Prostate gland (tissue), 2 donors: Measurements from ENCODE around the gene DPH1.

Source experiments
- POLR2A ChIP-seq: fragments of 450-650 bp; IDR thresholded peaks from one replicate; pipeline ENCODE4 v1.6.1; 2016; ENCODE audit warnings: antibody characterized with exemption, mild to moderate bottlenecking
- POLR2AphosphoS5 ChIP-seq: sonication (generic); formaldehyde crosslinking; IDR thresholded peaks from one replicate; pipeline ENCODE4 v1.6.1; 2017; ENCODE audit warnings: antibody characterized with exemption
- TF ChIP-seq, protein P1 (sequence below), 4 experiments: fragments of 200-600 bp in 2 of 4; fragments of 450-650 bp in 2 of 4; sonication (generic) in 2 of 4; IDR thresholded peaks; 1 replicate in 3 of 4; 2 replicates in 1 of 4; pipeline ENCODE4 v1.5.1; 2016 to 2019; ENCODE audit warnings: antibody characterized with exemption in 4 of 4, mild to moderate bottlenecking in 2 of 4, moderate library complexity in 2 of 4

DNA sequence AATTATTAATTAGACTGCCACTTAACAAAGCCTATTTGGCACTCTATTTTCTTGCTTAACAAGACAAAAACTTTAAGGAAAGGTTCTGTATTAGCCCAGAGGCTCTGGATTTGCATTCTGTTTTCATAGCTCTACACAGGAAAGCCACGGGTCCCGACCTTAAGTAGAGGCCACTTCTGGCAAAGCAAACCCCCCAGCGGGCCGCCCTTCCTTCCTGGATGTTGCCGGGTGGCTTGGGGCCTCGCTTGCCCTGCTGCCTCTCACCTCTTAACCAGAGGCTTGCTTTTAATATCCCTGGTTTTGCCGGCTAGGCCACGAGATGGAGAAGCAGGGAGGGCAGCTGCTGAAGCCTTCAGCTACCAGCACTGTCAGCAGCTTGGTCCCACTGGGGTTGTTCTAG is 9.2 kb upstream of the DPH1 start:
- TF ChIP-seq, protein P1, sequence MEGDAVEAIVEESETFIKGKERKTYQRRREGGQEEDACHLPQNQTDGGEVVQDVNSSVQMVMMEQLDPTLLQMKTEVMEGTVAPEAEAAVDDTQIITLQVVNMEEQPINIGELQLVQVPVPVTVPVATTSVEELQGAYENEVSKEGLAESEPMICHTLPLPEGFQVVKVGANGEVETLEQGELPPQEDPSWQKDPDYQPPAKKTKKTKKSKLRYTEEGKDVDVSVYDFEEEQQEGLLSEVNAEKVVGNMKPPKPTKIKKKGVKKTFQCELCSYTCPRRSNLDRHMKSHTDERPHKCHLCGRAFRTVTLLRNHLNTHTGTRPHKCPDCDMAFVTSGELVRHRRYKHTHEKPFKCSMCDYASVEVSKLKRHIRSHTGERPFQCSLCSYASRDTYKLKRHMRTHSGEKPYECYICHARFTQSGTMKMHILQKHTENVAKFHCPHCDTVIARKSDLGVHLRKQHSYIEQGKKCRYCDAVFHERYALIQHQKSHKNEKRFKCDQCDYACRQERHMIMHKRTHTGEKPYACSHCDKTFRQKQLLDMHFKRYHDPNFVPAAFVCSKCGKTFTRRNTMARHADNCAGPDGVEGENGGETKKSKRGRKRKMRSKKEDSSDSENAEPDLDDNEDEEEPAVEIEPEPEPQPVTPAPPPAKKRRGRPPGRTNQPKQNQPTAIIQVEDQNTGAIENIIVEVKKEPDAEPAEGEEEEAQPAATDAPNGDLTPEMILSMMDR (IDR thresholded peaks at IDR 0.05) = no peak
- TF ChIP-seq POLR2A = no peak
- TF ChIP-seq POLR2AphosphoS5 = no peak
